Panc1 (cell line): Measurements from ENCODE around the gene BBX. TPM values are rescaled to one million over a fixed set of nuclear protein-coding genes. Genes with fewer than 3 reads are reported as not detected.
A peak's percentile ranks its signal among the peaks of the same experiment; 100 is the strongest.

Source experiments
- ATAC-seq: fragments of 200-7000 bp; cut with Tn5 transposase; 2 replicates; pipeline ENCODE4 v1.9.1; 2020; ENCODE audit warnings: mild to moderate bottlenecking, moderate library complexity
- BruUV-seq: library from RNA; stranded (reverse); fragments of 400-500 nt; replicated peaks from 2 replicates; lab custom pipeline; 2021; lab: Mats Ljungman, UMichigan
- CTCF ChIA-PET: fragments of 300-600 bp; sonication (Branson Sonifier 250); formaldehyde crosslinking; loops from one replicate; lab custom pipeline; 2022; ENCODE audit warnings: antibody characterized with exemption; lab: Charles Lee
- POLR2A ChIA-PET: fragments of 300-600 bp; sonication (Branson Sonifier 250); formaldehyde crosslinking; loops from one replicate; lab custom pipeline; 2022; ENCODE audit warnings: antibody characterized with exemption; lab: Charles Lee
- DNase-seq: peaks from one replicate; pipeline ENCODE4 v3.0.0-alpha.2; 2010; ENCODE audit warnings: low read depth, low spot score
- H3K27ac ChIP-seq: 2 replicates; pipeline ENCODE4 v1.5.1; 2011; ENCODE audit warnings: mild to moderate bottlenecking, low read length, inconsistent platforms
- H3K27me3 ChIP-seq: fragments of 200-500 bp; sonication (Bioruptor generic); 2 replicates; pipeline ENCODE4 v1.6.0; 2014; ENCODE audit warnings: low read length, inconsistent platforms; ENCODE audit not compliant: control insufficient read depth, insufficient read depth
- H3K36me3 ChIP-seq: fragments of 200-500 bp; sonication (Bioruptor generic); 2 replicates; pipeline ENCODE4 v1.5.1; 2014; ENCODE audit warnings: inconsistent platforms, mild to moderate bottlenecking, low read length, moderate library complexity; ENCODE audit not compliant: control insufficient read depth, insufficient read depth
- H3K4me1 ChIP-seq: 2 replicates; pipeline ENCODE4 v1.5.1; 2011; ENCODE audit warnings: inconsistent platforms, mild to moderate bottlenecking, low read length, moderate library complexity; ENCODE audit not compliant: control insufficient read depth, insufficient read depth
- H3K4me3 ChIP-seq, 2 experiments: 2 replicates each; pipeline ENCODE4 v1.5.1; 2011 to 2012; ENCODE audit warnings: low read depth in 2 of 2, low read length in 2 of 2, mild to moderate bottlenecking in 2 of 2, inconsistent platforms in 1 of 2, moderate library complexity in 1 of 2
- H3K9me3 ChIP-seq: fragments of 200-500 bp; sonication (Bioruptor generic); 2 replicates; pipeline ENCODE4 v1.5.1; 2014; ENCODE audit warnings: low read depth, mild to moderate bottlenecking, inconsistent platforms, low read length, moderate library complexity; ENCODE audit not compliant: control insufficient read depth, insufficient read depth
- CTCF ChIP-seq: fragments of 450-650 bp; IDR thresholded peaks from 2 replicates; pipeline ENCODE4 v1.5.1; 2017; ENCODE audit warnings: mild to moderate bottlenecking
- POLR2AphosphoS5 ChIP-seq: IDR thresholded peaks from 2 replicates; pipeline ENCODE4 v1.6.1; 2012; ENCODE audit warnings: mild to moderate bottlenecking, low read depth, low read length, moderate library complexity
- REST ChIP-seq, 2 experiments: IDR thresholded peaks; 2 replicates each; pipeline ENCODE4 v1.6.1; 2011 to 2012; ENCODE audit warnings: low read depth in 2 of 2, control low read depth in 1 of 2, low read length in 1 of 2, mild to moderate bottlenecking in 1 of 2, moderate library complexity in 1 of 2; ENCODE audit not compliant: insufficient read depth in 1 of 2
- SIN3A ChIP-seq: IDR thresholded peaks from 2 replicates; pipeline ENCODE4 v1.6.1; 2012; ENCODE audit warnings: low read depth, mild to moderate bottlenecking, low read length, moderate library complexity, borderline replicate concordance; ENCODE audit not compliant: insufficient read depth
- TCF7L2 ChIP-seq: IDR thresholded peaks from 2 replicates; pipeline ENCODE4 v1.6.1; 2011; ENCODE audit warnings: mild to moderate bottlenecking, low read depth, low read length, inconsistent platforms
- in situ Hi-C: cut with HindIII; loops from 2 replicates; pipeline ENCODE4 v1.10.0; 2016; ENCODE audit warnings: low sequenced_read_pairs, low pct_unique_long_range_greater_than_20kb
- intact Hi-C: fragments of 100-400 bp; cut with micrococcal nuclease; formaldehyde crosslinking; loops from one replicate; pipeline ENCODE4 v1.10.0; 2022; ENCODE audit not compliant: unreplicated experiment
- total RNA-seq: library from RNA; stranded (reverse); gene quantifications from one replicate; pipeline ENCODE4 v1.2.1, GENCODE V29; 2021; ENCODE audit not compliant: unreplicated experiment

The BBX gene
- total RNA-seq, 1 experiment from 2014 or later: 28.5 TPM

- intact Hi-C loops (loop anchor here (2.0 to 5.0 kb wide), 2 partner anchors 66 to 251 kb away; no protein-coding TSS in a partner anchor), in situ Hi-C loops (no loop called here)
- no peaks in the 10 kb centered on the region for H3K36me3 ChIP-seq
- ChIA-PET CTCF (interaction anchor here (1.4 kb wide), 1 partner anchor 100 kb away, joined by 5 read pairs; no protein-coding TSS in a partner anchor), POLR2A (no interaction called here)
- no peaks in the 10 kb centered on the region; the same call in none of the 2 replicates for H3K27me3 ChIP-seq
- ATAC-seq (peak; percentile 83), DNase-seq (no peak)
- no peaks in the 10 kb centered on the region for H3K9me3 ChIP-seq
- H3K4me3 ChIP-seq: no peak overlapping the region
- H3K27ac ChIP-seq: no peak overlapping the region
- TF ChIP-seq CTCF (peak; percentile 71; the same call in 1 of the 2 replicates), REST (IDR thresholded peaks at IDR 0.05; ENCODE audit: insufficient read depth in 1 of 2, low read depth in 2 of 2, low read length in 1 of 2) (no peak)
- no TSS peak for BruUV-seq
- no peaks in the 10 kb centered on the region for H3K4me1 ChIP-seq
Observed at GRCh38 chr3:107676469-107677309, 153.9 kb downstream of the BBX start.

GRCh38 chr3:107679921-107680320 is 157.2 kb downstream of the BBX start:
- TF ChIP-seq SIN3A: no peak
- TF ChIP-seq POLR2AphosphoS5: no peak
- TF ChIP-seq CTCF: no peak
- TF ChIP-seq TCF7L2: no peak
- no peak for TF ChIP-seq REST (IDR thresholded peaks at IDR 0.05; ENCODE audit: insufficient read depth in 1 of 2, low read depth in 2 of 2, low read length in 1 of 2)
- H3K4me1 ChIP-seq: no peaks in the 10 kb centered on the region
- BruUV-seq: no TSS peak
- no peaks in the 10 kb centered on the region for H3K36me3 ChIP-seq
- ATAC-seq: no peak
- no peak for DNase-seq
- no peaks in the 10 kb centered on the region for H3K9me3 ChIP-seq
- CTCF ChIA-PET: interaction anchor here (0.6 kb wide), 1 partner anchor 61 kb away, joined by 3 read pairs; no protein-coding TSS in a partner anchor
- POLR2A ChIA-PET: interaction anchor here (0.7 kb wide), 1 partner anchor 199 kb away, joined by 3 read pairs; no protein-coding TSS in a partner anchor
- intact Hi-C loops: loop anchor here (5.0 kb wide), 1 partner anchor 247 kb away; no protein-coding TSS in a partner anchor
- H3K27ac ChIP-seq: no peak overlapping the region
- in situ Hi-C loops: no loop called here
- H3K27me3 ChIP-seq: no peaks in the 10 kb centered on the region; the same call in 1 of the 2 replicates
- no peak overlapping the region for H3K4me3 ChIP-seq
